NCI-H1105 treated with DMSO at 0.1 percent for 48 hours (cell line): Measurements from ENCODE around the gene HOXD4.

Experiments
- DNase-seq: peaks from one replicate; lab custom pipeline; 2025; lab: John Stamatoyannopoulos, UW

The HOXD4 gene

GRCh38 chr2:176170602-176171305 lies 19.4 kb downstream of the HOXD4 start:
- DNase-seq, result no peak

- DNase-seq, result no peak
Measured at GRCh38 chr2:176171351-176172006, 20.1 kb downstream of the HOXD4 start.

- DNase-seq, result no peak
Measured at GRCh38 chr2:176172007-176172894, 20.9 kb downstream of the HOXD4 start.

GRCh38 chr2:176172895-176173566 lies 21.7 kb downstream of the HOXD4 start:
- DNase-seq, result no peak

- DNase-seq, result no peak
Measured at GRCh38 chr2:176173567-176174381, 22.4 kb downstream of the HOXD4 start.

- no peak for DNase-seq
Measured at GRCh38 chr2:176174382-176174823, 23.1 kb downstream of the HOXD4 start.

- no peak for DNase-seq
Measured at GRCh38 chr2:176174824-176175708, 23.7 kb downstream of the HOXD4 start.

GRCh38 chr2:176175709-176176607 lies 24.6 kb downstream of the HOXD4 start:
- no peak for DNase-seq

GRCh38 chr2:176177580-176178037 lies 26.3 kb downstream of the HOXD4 start:
- no peak for DNase-seq

GRCh38 chr2:176178038-176178756 lies 26.8 kb downstream of the HOXD4 start:
- DNase-seq, result no peak

GRCh38 chr2:176178757-176179295 lies 27.5 kb downstream of the HOXD4 start:
- DNase-seq, result no peak

- no peak for DNase-seq
Measured at GRCh38 chr2:176181551-176181950, 30.2 kb downstream of the HOXD4 start.

GRCh38 chr2:176182671-176183070 lies 31.3 kb downstream of the HOXD4 start:
- DNase-seq, result no peak

- DNase-seq, result no peak
Measured at GRCh38 chr2:176184749-176185148, 33.4 kb downstream of the HOXD4 start.

- no peak for DNase-seq
Measured at GRCh38 chr2:176186024-176186423, 34.7 kb downstream of the HOXD4 start.

GRCh38 chr2:176187200-176187898 lies 36.0 kb downstream of the HOXD4 start:
- no peak for DNase-seq
